M059J (cell line): Measurements from ENCODE around the gene ASIC4. TPM values are rescaled to one million over a fixed set of nuclear protein-coding genes. Genes with fewer than 3 reads are reported as not detected.

Source experiments
- DNase-seq: peaks from one replicate; pipeline ENCODE4 v3.0.0-alpha.2; 2012; ENCODE audit warnings: low read depth
- total RNA-seq: library from RNA; depleted of rRNA; stranded (reverse); fragments of >200 nt; shearing (Covaris generic); gene quantifications from 2 replicates; pipeline ENCODE4 v1.2.3, GENCODE V29; 2014; rRNA removed

ASIC4 gene
- total RNA-seq, result 0.02 and 0.10 TPM in 2 replicates

GRCh38 chr2:219514196-219514761 lies at the start of gene ASIC4:
ASIC4 (plus strand) TSS chr2:219514482; CDS start chr2:219514725, 243 bp downstream.
- no peak for DNase-seq

GRCh38 chr2:219465659-219466561 lies 48.4 kb upstream of the ASIC4 start:
- DNase-seq, result no peak

GRCh38 chr2:219466816-219467735 lies 47.2 kb upstream of the ASIC4 start:
- no peak for DNase-seq

- no peak for DNase-seq
These were observed 46.6 kb upstream of the ASIC4 start for GRCh38 chr2:219467736-219468075.

- no peak for DNase-seq
These were observed 45.7 kb upstream of the ASIC4 start for GRCh38 chr2:219468410-219469185.

- peak; percentile 85 for DNase-seq
These were observed 45.0 kb upstream of the ASIC4 start for GRCh38 chr2:219469186-219469724.

- DNase-seq, result no peak
These were observed 43.9 kb upstream of the ASIC4 start for GRCh38 chr2:219470429-219470828.

- no peak for DNase-seq
These were observed 42.6 kb upstream of the ASIC4 start for GRCh38 chr2:219471476-219472371.

- DNase-seq, result no peak
These were observed 41.6 kb upstream of the ASIC4 start for GRCh38 chr2:219472629-219473187.

- DNase-seq, result no peak
These were observed 40.8 kb upstream of the ASIC4 start for GRCh38 chr2:219473511-219473910.

GRCh38 chr2:219474285-219475060 lies 39.8 kb upstream of the ASIC4 start:
- no peak for DNase-seq

- no peak for DNase-seq
These were observed 39.0 kb upstream of the ASIC4 start for GRCh38 chr2:219475278-219475677.

GRCh38 chr2:219475697-219476651 lies 38.3 kb upstream of the ASIC4 start:
- DNase-seq, result no peak

GRCh38 chr2:219476652-219477151 lies 37.6 kb upstream of the ASIC4 start:
- DNase-seq, result no peak

GRCh38 chr2:219477179-219477578 lies 37.1 kb upstream of the ASIC4 start:
- DNase-seq, result no peak

- no peak for DNase-seq
These were observed 36.5 kb upstream of the ASIC4 start for GRCh38 chr2:219477815-219478214.

GRCh38 chr2:219478916-219479315 lies 35.4 kb upstream of the ASIC4 start:
- no peak for DNase-seq

- DNase-seq, result no peak
These were observed 34.3 kb upstream of the ASIC4 start for GRCh38 chr2:219480004-219480403.
